Islet precursor cell (in vitro differentiated cells): ENCODE results near the gene ZNF521.
A peak's percentile ranks its signal among the peaks of the same experiment; 100 is the strongest.

Experiments
- DNase-seq: peaks from one replicate; pipeline ENCODE4 v3.0.0-alpha.2; 2018

ZNF521 gene

DNA sequence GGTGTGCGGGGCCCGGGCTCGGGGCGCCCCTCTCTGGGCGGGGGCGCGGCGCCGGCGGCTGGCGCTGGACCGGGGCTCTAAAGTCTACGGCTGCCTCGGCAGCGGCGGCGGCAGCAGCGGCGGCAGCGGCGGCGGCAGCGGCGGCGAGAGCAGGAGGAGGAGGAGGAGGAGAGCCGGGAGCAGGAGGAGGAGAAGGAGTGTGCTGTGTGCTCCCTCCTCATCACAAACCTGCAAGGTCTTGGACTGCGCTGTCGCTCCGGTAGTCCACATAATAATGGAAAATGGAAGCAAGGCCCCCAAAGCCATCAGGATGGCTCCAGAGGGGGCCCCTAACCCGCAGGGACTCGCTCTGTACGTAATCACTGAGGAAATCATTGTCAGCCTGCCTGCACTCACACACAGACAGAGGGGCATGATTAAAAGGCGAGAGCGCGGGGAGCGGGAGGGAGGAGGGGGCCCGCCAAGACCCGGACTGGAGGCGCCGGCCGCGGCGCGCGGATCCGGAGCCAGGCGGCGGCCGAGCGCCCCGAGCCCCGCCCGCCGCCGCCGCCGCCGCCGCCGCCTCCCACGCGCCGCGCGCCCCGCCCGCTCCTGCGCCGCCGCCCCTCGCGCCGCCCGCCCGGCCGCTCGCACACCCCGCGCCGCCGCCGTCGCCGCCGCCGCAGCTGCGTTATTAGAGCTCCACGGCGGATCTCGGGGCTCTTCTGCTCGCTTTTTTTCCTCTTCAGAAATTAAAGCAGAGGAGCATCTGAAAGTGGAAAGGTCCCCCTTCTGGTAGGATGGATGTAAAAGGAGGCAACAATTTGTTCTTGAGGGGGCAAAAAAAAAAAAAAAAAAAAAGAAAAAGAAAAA is at the start of gene ZNF521:
Gene ZNF521, minus strand, starts transcription at position 390 of the 852 bp plus-strand sequence. CDS start 1,220 bp downstream, outside the sequence.
- peak; percentile 91 for DNase-seq

DNA sequence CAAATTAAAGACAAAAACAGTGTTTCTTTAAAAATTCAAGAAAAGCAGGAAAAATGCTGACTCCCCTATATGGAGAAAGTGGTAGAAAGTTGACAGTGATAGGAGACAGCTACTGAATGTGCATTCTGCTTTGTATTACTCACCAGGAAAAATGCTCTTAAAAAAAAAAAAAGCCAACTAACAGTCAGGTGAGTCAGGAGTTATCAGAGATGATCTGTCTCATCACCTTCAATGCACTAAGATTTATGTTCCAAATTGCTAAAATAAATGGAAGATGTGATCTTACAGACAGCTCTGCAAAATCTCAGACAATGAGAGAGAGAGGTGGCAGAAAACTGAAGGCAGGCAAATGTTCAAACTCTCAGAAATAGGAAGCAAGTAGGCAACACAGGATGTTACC is 47.6 kb upstream of the ZNF521 start:
- DNase-seq, result peak; percentile 62

DNA sequence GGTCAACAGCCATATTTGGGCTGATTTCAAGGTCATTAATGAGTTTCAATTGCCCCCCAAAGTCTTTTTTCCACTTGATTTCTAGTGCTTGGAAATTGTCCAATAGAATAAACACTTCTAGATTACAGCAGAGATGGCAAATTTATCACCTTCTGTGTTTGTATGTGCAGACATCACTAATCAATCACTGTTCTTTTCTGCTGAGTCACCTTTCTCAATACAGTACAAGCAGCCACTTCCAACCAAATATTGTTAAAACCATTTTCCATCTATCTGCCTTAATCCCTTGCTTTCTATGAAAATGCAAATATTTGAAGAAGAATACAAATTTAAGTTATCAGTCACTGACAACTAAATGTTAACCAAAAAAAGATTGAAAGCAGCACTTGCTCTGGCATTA is 40.2 kb upstream of the ZNF521 start:
- DNase-seq, result no peak

DNA sequence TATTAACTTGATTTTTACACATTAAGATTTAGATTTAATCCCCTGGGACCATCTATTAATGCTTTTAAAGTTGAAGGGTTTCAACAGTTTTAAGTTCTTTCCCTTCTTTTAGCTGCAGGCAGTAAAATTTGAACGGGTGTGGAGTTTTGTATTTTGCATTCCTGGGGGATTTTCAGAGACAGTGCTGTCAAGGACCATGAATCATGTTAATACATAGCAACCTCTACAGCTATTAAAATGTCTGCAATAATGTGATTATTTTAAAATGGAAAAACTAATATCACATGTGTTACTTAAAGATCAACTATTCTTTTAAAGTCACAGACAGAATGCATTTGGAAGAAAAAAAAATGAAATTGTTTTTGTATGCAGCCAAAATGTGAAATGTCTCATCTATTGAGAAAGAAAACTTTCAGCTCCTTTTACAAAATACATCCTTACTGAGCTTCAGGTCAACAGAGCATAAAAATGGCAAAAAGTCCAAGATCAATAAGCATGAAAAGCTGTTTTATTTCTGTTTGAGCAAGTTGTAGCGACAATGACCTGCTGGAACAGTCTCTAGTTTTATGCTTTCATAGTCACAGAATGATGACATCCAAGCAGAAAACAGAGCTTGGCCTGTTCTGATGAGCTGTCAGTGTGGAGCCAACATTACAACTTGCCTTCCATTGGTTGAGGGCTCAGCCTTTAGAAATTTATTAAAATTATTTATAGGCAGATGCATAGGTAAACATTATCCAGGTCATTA is 21.6 kb upstream of the ZNF521 start:
- no peak for DNase-seq

- DNase-seq, result no peak
Observed at GRCh38 chr18:25370391-25370790, 18.4 kb upstream of the ZNF521 start.

GRCh38 chr18:25365242-25365641 is 13.3 kb upstream of the ZNF521 start:
- DNase-seq, result no peak

GRCh38 chr18:25364732-25365131 is 12.8 kb upstream of the ZNF521 start:
- no peak for DNase-seq

GRCh38 chr18:25360301-25360899 is 8.4 kb upstream of the ZNF521 start:
- no peak for DNase-seq

DNA sequence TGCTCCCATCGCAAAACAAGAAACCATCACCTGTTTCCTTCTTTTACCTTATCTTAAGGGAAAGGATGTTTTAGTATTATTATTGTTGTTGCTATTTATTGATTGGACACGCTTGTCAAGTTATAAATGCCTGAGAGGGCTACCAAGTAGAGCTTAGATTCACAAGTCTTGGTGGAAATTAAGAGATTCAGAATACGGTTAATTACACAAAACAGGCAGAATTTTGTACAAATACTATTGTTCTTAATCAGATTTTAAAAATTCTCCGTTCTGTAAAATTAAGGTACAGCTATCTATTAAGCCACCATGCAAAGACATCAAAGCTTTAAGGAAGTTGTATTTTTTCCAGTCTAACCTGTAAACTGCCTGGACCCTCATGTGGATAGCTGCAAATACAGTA is 1.1 kb upstream of the ZNF521 start:
- no peak for DNase-seq

DNA sequence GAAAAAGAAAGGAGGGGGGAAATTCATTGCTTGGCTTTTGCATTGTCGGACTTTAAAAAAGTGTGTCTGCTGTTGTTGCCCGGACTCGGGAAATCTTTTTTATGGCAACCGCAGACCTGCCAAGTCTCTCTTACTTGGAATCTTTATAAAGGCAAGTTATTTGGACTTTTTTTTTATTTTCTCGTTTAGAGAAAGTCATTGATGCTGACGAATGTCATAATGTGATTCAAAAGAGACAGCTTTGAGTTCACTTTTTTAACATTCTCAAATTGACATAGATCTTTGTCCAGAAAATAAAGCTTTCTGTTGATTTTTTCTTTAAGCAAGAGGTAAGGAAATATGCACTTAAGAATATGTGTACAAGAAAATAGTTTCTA is 651 bp upstream of the ZNF521 start:
- DNase-seq, result no peak

DNA sequence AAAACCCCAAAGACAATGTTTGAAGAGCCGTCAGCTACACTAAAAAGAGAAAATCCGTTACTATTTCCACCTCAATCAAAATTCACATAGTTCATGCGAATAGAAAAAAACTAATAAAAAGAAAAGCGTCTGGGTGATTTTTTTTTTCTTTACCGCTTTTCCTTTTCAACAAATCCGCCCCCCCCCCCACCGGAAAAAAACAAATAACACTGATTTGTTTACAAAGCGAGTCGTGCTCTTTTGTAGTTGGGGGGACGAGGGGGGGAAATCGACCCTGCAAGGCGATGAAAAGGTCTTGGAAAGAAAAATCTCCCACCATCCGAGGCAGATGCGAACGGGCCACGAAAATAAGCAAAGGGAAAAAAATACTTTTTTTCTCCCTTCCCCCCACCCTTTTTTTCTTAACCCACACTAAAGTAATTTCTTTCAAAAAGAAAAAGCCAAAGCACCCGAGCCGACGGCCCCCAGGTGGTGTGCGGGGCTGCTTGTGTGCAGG is 638 bp downstream of the ZNF521 start:
- DNase-seq, result no peak

DNA sequence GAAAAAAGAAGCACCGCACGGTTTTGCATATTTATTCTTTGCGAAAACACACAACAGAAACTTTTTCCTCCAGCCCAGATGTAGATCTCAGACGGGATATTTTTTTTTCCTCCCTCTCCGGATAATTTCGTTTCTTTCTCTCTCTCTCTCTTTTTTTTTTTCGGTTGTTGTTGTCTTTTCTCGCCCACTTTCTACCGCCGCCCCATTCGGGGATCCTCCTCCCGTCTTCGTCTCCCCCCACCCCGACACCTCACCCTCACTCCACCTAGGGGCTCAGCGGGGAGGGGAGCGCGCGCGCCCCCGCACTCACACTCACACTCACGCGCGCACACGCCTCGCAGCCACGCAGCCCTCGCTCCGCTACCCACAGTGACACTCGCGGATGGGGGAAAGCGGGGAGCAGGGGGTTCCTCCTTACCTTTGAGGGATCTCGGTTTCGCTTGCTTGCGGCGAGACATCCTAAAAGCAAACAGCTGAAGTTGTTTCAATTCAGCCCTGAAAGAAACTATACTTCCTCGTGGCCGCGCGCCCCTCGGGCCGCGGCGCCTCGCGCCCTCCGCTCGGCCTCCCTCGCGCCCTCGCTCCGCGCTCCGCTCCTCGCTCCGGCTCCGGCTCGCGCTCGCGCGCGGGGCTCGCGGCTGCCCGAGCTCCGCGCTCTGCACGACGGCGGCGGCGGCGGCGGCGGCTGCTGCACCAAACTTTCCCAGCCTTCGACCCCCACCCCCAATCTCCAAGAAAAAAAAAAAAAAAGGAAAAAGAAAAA is 1.3 kb downstream of the ZNF521 start:
- peak; percentile 58 for DNase-seq

DNA sequence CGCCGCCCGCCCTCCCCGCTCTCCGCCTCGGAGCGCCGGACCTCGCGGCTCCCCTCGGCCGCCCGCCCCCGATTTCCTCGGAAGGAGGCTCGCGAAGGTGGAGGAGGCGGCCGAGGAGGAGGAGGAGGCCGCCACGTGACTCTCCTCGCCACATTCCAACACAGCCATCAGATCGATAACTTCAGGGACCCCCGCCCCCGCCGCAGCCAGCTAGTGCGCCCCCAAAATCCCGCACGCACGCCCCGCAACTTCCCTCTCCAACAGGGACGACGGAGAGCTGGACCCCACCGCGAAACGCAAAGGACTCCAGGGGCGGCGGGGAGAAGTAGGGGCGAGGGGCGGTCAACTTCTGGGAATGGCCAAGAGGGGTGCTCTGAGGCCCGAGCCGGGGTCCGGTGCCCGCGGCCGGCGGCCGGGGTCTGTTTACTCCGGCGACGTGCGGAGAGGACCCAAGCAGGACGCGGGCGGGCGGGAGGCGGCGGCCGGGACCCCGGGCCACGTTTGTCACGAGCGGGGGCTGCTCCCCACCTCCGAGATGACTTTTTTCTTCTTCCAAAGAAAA is 2.0 kb downstream of the ZNF521 start:
- peak; percentile 56 for DNase-seq

DNA sequence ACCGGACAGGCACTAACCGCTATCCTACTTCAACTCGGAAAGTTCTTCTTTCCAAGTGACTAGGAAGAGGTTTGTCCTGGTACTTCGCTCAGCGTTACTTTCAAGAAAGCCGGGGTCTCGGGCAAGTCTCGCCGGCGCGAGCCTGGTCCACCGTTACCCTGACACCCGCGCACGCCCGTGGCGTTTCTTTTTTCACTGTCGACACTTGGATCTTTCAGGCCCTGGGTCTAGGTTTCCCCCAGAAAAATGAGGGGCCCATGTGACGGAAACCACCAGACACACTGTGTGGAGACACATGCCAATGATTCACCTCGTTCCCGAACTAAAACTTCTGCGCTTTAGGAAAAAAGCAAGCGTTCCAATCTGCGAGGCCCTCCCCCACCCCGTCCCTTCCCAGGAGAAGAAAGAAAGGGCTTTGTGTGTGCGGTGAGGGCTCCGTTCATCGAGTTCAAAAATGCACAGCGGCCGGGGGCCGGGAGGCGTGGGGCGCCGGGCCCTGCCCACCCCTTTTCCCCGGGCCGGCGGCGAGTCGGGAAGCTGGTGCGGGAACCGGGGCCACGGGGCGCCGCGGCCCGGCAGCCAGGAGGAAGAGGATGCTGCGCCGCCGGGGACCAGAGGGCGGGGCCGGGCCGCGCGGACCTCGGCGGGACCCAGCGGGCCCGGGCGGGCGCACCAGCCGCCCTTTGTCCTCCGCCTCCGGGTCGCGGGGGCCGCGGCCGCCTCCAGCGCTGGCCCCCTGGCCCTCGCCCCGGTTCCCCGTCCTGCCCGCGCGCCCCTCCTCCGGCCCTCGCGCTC is 2.6 kb downstream of the ZNF521 start:
- peak; percentile 77 for DNase-seq

DNA sequence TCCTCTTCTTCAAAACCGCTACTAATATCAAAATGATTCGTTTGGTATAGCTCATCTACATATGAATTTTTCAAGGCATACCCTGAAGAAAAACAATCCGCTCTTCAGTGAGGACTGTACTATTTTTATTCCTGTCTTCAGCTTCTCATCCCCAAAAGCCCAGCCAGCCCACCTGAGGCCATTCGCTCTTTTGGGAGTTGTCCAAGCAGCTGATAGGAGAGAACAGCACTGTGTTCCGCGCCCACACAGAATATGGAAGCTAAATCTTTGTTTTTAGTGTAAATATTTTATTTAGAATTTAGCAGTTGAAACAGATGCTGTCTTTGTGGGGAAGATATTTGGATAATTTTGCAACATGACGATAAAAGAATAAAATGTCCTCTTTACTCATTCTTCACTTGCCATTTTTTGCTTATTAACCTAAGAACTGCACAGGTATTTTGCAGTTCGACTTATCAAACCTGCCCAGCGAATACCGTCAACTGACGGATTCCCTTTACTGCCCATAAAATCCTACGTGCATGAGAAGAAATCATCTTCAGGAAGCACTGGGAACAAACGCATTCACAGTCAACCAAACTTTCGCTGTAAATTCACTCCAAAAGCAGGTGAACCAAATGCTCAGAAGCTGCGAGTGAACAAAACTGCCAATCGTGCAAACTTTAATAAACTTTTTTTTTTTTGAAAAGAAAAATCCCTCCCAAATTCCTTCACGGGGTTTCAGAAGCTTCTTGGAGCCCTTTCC is 3.4 kb downstream of the ZNF521 start:
- DNase-seq, result no peak

- DNase-seq, result no peak
Observed at GRCh38 chr18:25346561-25346960, 5.4 kb downstream of the ZNF521 start.

- DNase-seq, result no peak
Observed at GRCh38 chr18:25345081-25345866, 6.7 kb downstream of the ZNF521 start.

DNA sequence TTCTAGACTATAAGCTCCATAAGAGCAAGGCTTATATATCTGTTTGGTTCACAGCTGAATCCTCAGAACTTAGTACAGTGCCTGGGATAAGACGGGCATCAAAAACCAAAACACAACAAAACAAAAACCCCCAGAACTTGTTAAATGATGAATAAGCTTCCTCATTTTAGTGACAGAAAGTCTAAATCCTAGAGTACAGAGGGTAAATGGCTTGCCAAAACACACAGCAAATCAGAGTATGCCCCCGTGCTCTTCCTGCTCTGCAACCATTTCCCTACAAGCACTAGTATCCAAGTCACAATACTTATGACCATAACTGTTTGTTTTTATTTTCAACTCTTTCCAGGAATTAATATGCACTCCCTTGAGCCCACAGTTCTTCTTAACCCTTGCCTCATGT is 10.1 kb downstream of the ZNF521 start:
- no peak for DNase-seq

DNA sequence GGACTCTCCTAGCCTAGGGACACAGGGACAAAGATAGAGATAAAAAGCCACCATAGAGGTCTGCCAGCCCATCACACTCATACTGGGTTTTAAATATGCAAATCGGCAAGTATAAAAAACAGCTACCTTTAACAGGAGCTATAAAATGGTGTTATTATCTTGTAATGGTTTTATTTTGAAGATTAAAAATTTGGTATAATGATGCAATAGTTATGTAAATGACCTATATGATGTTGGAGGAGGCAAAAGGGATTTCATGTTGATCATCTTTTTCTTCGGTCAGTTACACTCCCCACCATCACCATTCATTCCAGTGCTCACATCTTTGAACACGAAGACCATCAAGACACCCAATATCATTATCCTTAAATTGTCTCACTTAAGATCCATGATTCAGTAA is 11.2 kb downstream of the ZNF521 start:
- DNase-seq, result no peak

DNA sequence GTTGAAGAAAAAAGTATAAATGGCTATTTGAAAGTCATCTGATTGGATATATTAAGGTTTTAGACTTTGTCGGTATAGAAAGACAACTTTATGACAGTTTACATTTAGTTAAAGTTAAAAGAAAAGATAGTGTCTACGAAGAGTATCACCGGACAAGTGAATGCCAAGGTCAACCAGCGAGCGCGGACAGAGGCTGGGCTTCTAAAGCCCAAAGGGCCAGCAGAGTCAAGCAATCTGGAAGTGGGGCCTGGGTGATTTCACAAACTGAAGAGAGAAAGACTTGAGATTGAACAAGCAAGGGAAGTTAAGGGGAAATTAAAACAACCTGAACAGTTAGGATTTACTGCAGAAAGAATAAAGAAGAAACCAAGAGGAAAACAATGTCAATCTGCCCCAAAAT is 16.3 kb downstream of the ZNF521 start:
- no peak for DNase-seq
